Astrocyte (in vitro differentiated cells and primary cell): ENCODE data around the gene VGLL4.

Experiments used
- CTCF ChIP-seq: IDR thresholded peaks from 2 replicates; pipeline ENCODE4 v1.5.1; 2011; ENCODE audit warnings: low read depth, mild to moderate bottlenecking, inconsistent platforms, low read length, moderate library complexity; ENCODE audit not compliant: insufficient read depth
- EZH2 ChIP-seq: IDR thresholded peaks from 2 replicates; pipeline ENCODE4 v1.6.1; 2012; ENCODE audit warnings: mild to moderate bottlenecking, low read length, inconsistent platforms; ENCODE audit not compliant: insufficient read depth

GRCh38 chr3:11522953-11523571, 120.7 kb downstream of the VGLL4 start:
- TF ChIP-seq CTCF (no peak), EZH2 (no peak)
